Measurements from ENCODE around the gene FANCG. TPM values are rescaled to one million over a fixed set of nuclear protein-coding genes. Genes with fewer than 3 reads are reported as not detected.

FANCG gene
- total RNA-seq, 1 experiment from 2014 or later = 108 TPM

- TF ChIP-seq, protein P1, sequence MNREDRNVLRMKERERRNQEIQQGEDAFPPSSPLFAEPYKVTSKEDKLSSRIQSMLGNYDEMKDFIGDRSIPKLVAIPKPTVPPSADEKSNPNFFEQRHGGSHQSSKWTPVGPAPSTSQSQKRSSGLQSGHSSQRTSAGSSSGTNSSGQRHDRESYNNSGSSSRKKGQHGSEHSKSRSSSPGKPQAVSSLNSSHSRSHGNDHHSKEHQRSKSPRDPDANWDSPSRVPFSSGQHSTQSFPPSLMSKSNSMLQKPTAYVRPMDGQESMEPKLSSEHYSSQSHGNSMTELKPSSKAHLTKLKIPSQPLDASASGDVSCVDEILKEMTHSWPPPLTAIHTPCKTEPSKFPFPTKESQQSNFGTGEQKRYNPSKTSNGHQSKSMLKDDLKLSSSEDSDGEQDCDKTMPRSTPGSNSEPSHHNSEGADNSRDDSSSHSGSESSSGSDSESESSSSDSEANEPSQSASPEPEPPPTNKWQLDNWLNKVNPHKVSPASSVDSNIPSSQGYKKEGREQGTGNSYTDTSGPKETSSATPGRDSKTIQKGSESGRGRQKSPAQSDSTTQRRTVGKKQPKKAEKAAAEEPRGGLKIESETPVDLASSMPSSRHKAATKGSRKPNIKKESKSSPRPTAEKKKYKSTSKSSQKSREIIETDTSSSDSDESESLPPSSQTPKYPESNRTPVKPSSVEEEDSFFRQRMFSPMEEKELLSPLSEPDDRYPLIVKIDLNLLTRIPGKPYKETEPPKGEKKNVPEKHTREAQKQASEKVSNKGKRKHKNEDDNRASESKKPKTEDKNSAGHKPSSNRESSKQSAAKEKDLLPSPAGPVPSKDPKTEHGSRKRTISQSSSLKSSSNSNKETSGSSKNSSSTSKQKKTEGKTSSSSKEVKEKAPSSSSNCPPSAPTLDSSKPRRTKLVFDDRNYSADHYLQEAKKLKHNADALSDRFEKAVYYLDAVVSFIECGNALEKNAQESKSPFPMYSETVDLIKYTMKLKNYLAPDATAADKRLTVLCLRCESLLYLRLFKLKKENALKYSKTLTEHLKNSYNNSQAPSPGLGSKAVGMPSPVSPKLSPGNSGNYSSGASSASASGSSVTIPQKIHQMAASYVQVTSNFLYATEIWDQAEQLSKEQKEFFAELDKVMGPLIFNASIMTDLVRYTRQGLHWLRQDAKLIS (CRISPR knock-in tag; IDR thresholded peaks at IDR 0.05; ENCODE audit: borderline replicate concordance) = no peak
- TF ChIP-seq TP53 (CRISPR knock-in tag; IDR thresholded peaks at IDR 0.05) (peak; percentile 52; the same call in 1 of the 2 replicates), CREM (CRISPR knock-in tag; IDR thresholded peaks at IDR 0.05) (peak; percentile 45; the same call in 1 of the 2 replicates), SMAD3 (CRISPR knock-in tag; IDR thresholded peaks at IDR 0.05; ENCODE audit: borderline replicate concordance) (0 out of 2 replicates have a peak, but pooled peaks have one; percentile 42), NR1H2 (CRISPR knock-in tag; IDR thresholded peaks at IDR 0.05) (no peak), TEAD1 (CRISPR knock-in tag; IDR thresholded peaks at IDR 0.05) (peak; percentile 18; the same call in 1 of the 2 replicates), MYBL2 (CRISPR knock-in tag; IDR thresholded peaks at IDR 0.05) (peak; percentile 80), ZNF416 (CRISPR knock-in tag; IDR thresholded peaks at IDR 0.05) (0 out of 2 replicates have a peak, but pooled peaks have one; percentile 59), ZNF121 (CRISPR knock-in tag; IDR thresholded peaks at IDR 0.05) (no peak), GRHL2 (CRISPR knock-in tag; IDR thresholded peaks at IDR 0.05; ENCODE audit: insufficient replicate concordance, severe bottlenecking) (no peak), ARID4B (CRISPR knock-in tag; IDR thresholded peaks at IDR 0.05; ENCODE audit: borderline replicate concordance) (0 out of 2 replicates have a peak, but pooled peaks have one; percentile 16), SP1 (CRISPR knock-in tag; conservative IDR thresholded peaks at IDR 0.05) (peak; percentile 73), NFATC4 (CRISPR knock-in tag; IDR thresholded peaks at IDR 0.05) (peak; percentile 43; the same call in 1 of the 2 replicates)
- TF ChIP-seq, protein P2, sequence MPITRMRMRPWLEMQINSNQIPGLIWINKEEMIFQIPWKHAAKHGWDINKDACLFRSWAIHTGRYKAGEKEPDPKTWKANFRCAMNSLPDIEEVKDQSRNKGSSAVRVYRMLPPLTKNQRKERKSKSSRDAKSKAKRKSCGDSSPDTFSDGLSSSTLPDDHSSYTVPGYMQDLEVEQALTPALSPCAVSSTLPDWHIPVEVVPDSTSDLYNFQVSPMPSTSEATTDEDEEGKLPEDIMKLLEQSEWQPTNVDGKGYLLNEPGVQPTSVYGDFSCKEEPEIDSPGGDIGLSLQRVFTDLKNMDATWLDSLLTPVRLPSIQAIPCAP (CRISPR knock-in tag; IDR thresholded peaks at IDR 0.05) = no peak
These were observed 7.1 kb downstream of the FANCG start, which contains the start of gene VCP (continued) for GRCh38 chr9:35072461-35073278.

GRCh38 chr9:35071814-35072460, 7.8 kb downstream of the FANCG start:
- Mint-ChIP-seq H3K27ac (peak overlapping the region; percentile 96), H3K36me3 (peaks cover 68% of the 10 kb centered on the region), H3K4me3 (peak overlapping the region; percentile 93), H3K4me1 (peaks cover 24% of the 10 kb centered on the region), H3K9me3 (no peaks in the 10 kb centered on the region), H3K27me3 (ENCODE audit: low read depth) (no peaks in the 10 kb centered on the region)
- DNase-seq (ENCODE audit: low spot score) = peak; percentile 85
- ChIA-PET CTCF (interaction anchor here (0.6 to 3.0 kb wide), 23 partner anchors 8 to 625 kb away, joined by 3 to 26 read pairs (median 4); partner anchors contain the start of genes ATOSB, DNAJB5, FANCG and PIGO), POLR2A (interaction anchor here (0.6 to 2.6 kb wide), 19 partner anchors 8 to 532 kb away, joined by 3 to 15 read pairs (median 5); partner anchors contain the start of genes ATOSB, DNAJB5, FANCG and PIGO)
- peak; percentile 68 for ATAC-seq
- TF ChIP-seq HMGXB4 (CRISPR knock-in tag; IDR thresholded peaks at IDR 0.05) (peak; percentile 97), ZNF138 (CRISPR knock-in tag; conservative IDR thresholded peaks at IDR 0.05) (peak; percentile 67; the same call in 1 of the 2 replicates), ZBTB21 (CRISPR knock-in tag; IDR thresholded peaks at IDR 0.05; ENCODE audit: borderline replicate concordance) (peak; percentile 88; the same call in 1 of the 2 replicates), NFE2L1 (CRISPR knock-in tag; IDR thresholded peaks at IDR 0.05) (peak; percentile 96), EMX1 (CRISPR knock-in tag; IDR thresholded peaks at IDR 0.05) (0 out of 2 replicates have a peak, but pooled peaks have one; percentile 35), GABPB1 (CRISPR knock-in tag; IDR thresholded peaks at IDR 0.05) (peak; percentile 23; the same call in 1 of the 2 replicates), MYBL2 (CRISPR knock-in tag; IDR thresholded peaks at IDR 0.05) (no peak), GRHL2 (CRISPR knock-in tag; IDR thresholded peaks at IDR 0.05; ENCODE audit: insufficient replicate concordance, severe bottlenecking) (no peak), FOXP1 (CRISPR knock-in tag; IDR thresholded peaks at IDR 0.05; ENCODE audit: borderline replicate concordance) (no peak)
- TF ChIP-seq, protein P3, sequence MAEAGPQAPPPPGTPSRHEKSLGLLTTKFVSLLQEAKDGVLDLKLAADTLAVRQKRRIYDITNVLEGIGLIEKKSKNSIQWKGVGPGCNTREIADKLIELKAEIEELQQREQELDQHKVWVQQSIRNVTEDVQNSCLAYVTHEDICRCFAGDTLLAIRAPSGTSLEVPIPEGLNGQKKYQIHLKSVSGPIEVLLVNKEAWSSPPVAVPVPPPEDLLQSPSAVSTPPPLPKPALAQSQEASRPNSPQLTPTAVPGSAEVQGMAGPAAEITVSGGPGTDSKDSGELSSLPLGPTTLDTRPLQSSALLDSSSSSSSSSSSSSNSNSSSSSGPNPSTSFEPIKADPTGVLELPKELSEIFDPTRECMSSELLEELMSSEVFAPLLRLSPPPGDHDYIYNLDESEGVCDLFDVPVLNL (CRISPR knock-in tag; IDR thresholded peaks at IDR 0.05; ENCODE audit: borderline replicate concordance, low read depth) = no peak

Measured in WTC11 (cell line).